Neural cell (in vitro differentiated cells): ENCODE data around the gene SCN3B.

ENCODE experiments used
- CTCF ChIP-seq: fragments of 450-650 bp; IDR thresholded peaks from 2 replicates; pipeline ENCODE4 v1.5.1; 2014; ENCODE audit warnings: antibody characterized with exemption, mild to moderate bottlenecking, moderate library complexity; ENCODE audit not compliant: poor library complexity, severe bottlenecking
- EP300 ChIP-seq: fragments of 450-650 bp; conservative IDR thresholded peaks from 2 replicates; pipeline ENCODE4 v1.6.1; 2014; ENCODE audit warnings: antibody characterized with exemption, mild to moderate bottlenecking, moderate library complexity; ENCODE audit not compliant: poor library complexity, severe bottlenecking
- EZH2 ChIP-seq: fragments of 200-600, 300-800 bp; shearing (Covaris generic), sonication (generic); IDR thresholded peaks from 2 replicates; pipeline ENCODE4 v1.6.1; 2014; ENCODE audit warnings: antibody characterized with exemption, low read length, borderline replicate concordance, mild to moderate bottlenecking; ENCODE audit not compliant: insufficient read depth, poor library complexity, severe bottlenecking
- MXI1 ChIP-seq: fragments of 450-650 bp; conservative IDR thresholded peaks from 2 replicates; pipeline ENCODE4 v1.6.1; 2014; ENCODE audit warnings: antibody characterized with exemption, mild to moderate bottlenecking; ENCODE audit not compliant: poor library complexity, severe bottlenecking
- POLR2AphosphoS5 ChIP-seq: IDR thresholded peaks from 2 replicates; pipeline ENCODE4 v1.6.1; 2012
- RAD21 ChIP-seq: fragments of 450-650 bp; conservative IDR thresholded peaks from 2 replicates; pipeline ENCODE4 v1.6.1; 2014; ENCODE audit warnings: antibody characterized with exemption, mild to moderate bottlenecking, moderate library complexity
- REST ChIP-seq: IDR thresholded peaks from 2 replicates; pipeline ENCODE4 v1.6.1; 2012; ENCODE audit warnings: borderline replicate concordance
- SMC3 ChIP-seq: fragments of 450-650 bp; conservative IDR thresholded peaks from 2 replicates; pipeline ENCODE4 v1.6.1; 2014; ENCODE audit warnings: antibody characterized with exemption, mild to moderate bottlenecking, moderate library complexity; ENCODE audit not compliant: poor library complexity
- TAF1 ChIP-seq: IDR thresholded peaks from 2 replicates; pipeline ENCODE4 v1.6.1; 2012; ENCODE audit warnings: low read depth

- no peak for TF ChIP-seq TAF1
- TF ChIP-seq CTCF, result no peak
- no peak for TF ChIP-seq EP300
- no peak for TF ChIP-seq EZH2
- TF ChIP-seq REST, result no peak
- TF ChIP-seq MXI1, result no peak
- no peak for TF ChIP-seq POLR2AphosphoS5
- no peak for TF ChIP-seq RAD21
- TF ChIP-seq SMC3, result no peak
Observed at GRCh38 chr11:123683428-123684170, 29.2 kb upstream of the SCN3B start.
